ENCODE data around the gene LCP2.
"Not testable (repeated sequence)": the region's sequence is repeated elsewhere in the genome, so short reads cannot be mapped to it uniquely, and the experiment has no call there.

The LCP2 gene

GRCh38 chr5:170246126-170246870 lies 51.3 kb downstream of the LCP2 start:
- H3K27ac ChIP-seq: no peak overlapping the region
- ChIA-PET POLR2A (ENCODE audit: low non-redundant PET) (no interaction called here), CTCF (interaction anchor here (0.6 kb wide), 3 partner anchors 270 to 1032 kb away, joined by 3 to 5 read pairs (median 3); no protein-coding TSS in a partner anchor)
- no peak for TF ChIP-seq CTCF (conservative IDR thresholded peaks at IDR 0.05; ENCODE audit: low read depth)
- no peak for DNase-seq (ENCODE audit: low spot score)

- H3K27ac ChIP-seq; CTCF ChIA-PET; DNase-seq (ENCODE audit: low spot score); POLR2A ChIA-PET (ENCODE audit: low non-redundant PET): not testable (repeated sequence)
Observed at GRCh38 chr5:170245436-170245835, 52.1 kb downstream of the LCP2 start.

GRCh38 chr5:170238456-170239196 lies 59.0 kb downstream of the LCP2 start:
- H3K27ac ChIP-seq: no peak overlapping the region
- TF ChIP-seq CTCF (conservative IDR thresholded peaks at IDR 0.05; ENCODE audit: low read depth): no peak
- no peak for DNase-seq (ENCODE audit: low spot score)
- ChIA-PET CTCF (interaction anchor here (0.6 to 1.1 kb wide), 2 partner anchors 11 to 400 kb away, joined by 4 read pairs; no protein-coding TSS in a partner anchor), POLR2A (ENCODE audit: low non-redundant PET) (interaction anchor here (0.6 kb wide), 1 partner anchor 54 kb away, joined by 3 read pairs; no protein-coding TSS in a partner anchor)

- ChIA-PET CTCF (interaction anchor here (0.6 to 2.6 kb wide), 3 partner anchors 10 to 378 kb away, joined by 3 to 9 read pairs (median 3); no protein-coding TSS in a partner anchor), POLR2A (ENCODE audit: low non-redundant PET) (no interaction called here)
- H3K27ac ChIP-seq: no peak overlapping the region
- no peak for TF ChIP-seq CTCF (conservative IDR thresholded peaks at IDR 0.05; ENCODE audit: low read depth)
- DNase-seq (ENCODE audit: low spot score): no peak
Observed at GRCh38 chr5:170235876-170236864, 61.4 kb downstream of the LCP2 start.

- H3K27ac ChIP-seq: no peak overlapping the region
- POLR2A ChIA-PET (ENCODE audit: low non-redundant PET): no interaction called here
- CTCF ChIA-PET: interaction anchor here (1.2 kb wide), 1 partner anchor 8 kb away, joined by 3 read pairs; no protein-coding TSS in a partner anchor
Observed at GRCh38 chr5:170233358-170233892, 64.2 kb downstream of the LCP2 start.

More at GRCh38 chr5:170233358-170233892, 64.2 kb downstream of the LCP2 start:
- no peak for TF ChIP-seq CTCF (conservative IDR thresholded peaks at IDR 0.05; ENCODE audit: low read depth)
- no peak for DNase-seq (ENCODE audit: low spot score)

All from RWPE1 (cell line).